ENCODE results near the gene HTRA3.

DNA sequence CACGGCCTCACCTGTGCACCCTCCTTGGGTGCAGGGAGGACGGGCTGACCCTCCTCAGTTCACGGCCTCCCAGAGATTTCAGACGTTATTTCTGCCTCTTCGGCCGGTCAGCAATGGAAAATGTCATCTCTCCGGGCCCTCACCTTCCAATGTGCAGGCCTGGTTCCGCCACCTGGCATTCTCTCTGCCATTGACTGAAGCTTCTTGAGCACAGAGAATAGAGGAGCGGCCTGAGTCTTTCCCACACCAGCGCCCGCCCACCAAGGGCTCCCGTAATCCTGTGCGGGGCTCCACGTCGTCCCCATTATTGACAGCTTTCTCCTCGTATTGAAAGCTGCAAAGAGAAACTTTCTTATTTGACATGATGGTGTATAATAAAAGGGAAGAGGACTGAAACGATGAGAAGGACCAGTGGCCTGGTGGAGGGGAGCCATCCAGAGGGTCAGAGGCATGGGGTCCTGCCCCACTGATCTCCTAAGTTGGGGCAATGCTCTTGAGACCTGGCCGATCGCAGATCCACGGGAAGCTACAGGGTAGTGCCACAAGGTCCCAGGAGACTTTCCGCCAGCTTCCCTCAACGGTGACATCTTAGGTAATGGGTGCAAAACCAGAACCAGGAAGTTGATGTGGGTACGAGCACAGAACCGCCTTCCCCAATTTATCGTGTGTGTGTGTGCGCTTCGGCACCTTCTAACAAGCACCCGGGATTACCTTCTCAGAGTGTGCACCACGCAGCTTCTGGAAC is 20.6 kb downstream of the HTRA3 start:
- TF ChIP-seq, protein P1, sequence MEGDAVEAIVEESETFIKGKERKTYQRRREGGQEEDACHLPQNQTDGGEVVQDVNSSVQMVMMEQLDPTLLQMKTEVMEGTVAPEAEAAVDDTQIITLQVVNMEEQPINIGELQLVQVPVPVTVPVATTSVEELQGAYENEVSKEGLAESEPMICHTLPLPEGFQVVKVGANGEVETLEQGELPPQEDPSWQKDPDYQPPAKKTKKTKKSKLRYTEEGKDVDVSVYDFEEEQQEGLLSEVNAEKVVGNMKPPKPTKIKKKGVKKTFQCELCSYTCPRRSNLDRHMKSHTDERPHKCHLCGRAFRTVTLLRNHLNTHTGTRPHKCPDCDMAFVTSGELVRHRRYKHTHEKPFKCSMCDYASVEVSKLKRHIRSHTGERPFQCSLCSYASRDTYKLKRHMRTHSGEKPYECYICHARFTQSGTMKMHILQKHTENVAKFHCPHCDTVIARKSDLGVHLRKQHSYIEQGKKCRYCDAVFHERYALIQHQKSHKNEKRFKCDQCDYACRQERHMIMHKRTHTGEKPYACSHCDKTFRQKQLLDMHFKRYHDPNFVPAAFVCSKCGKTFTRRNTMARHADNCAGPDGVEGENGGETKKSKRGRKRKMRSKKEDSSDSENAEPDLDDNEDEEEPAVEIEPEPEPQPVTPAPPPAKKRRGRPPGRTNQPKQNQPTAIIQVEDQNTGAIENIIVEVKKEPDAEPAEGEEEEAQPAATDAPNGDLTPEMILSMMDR (IDR thresholded peaks at IDR 0.05) = no peak
- TF ChIP-seq POLR2A (IDR thresholded peaks at IDR 0.05) = no peak

Data from esophagus squamous epithelium (tissue), 4 donors.